Measurements from ENCODE around the gene SYT12. TPM values are rescaled to one million over a fixed set of nuclear protein-coding genes. Genes with fewer than 3 reads are reported as not detected.
"Not testable (repeated sequence)": the region's sequence is repeated elsewhere in the genome, so short reads cannot be mapped to it uniquely, and the experiment has no call there.

Gene SYT12
- total RNA-seq, 1 experiment from 2014 or later = not detected

GRCh38 chr11:66996609-66997273 is 26.2 kb upstream of the SYT12 start:
- peak; percentile 8 for DNase-seq (ENCODE audit: low read depth)

DNA sequence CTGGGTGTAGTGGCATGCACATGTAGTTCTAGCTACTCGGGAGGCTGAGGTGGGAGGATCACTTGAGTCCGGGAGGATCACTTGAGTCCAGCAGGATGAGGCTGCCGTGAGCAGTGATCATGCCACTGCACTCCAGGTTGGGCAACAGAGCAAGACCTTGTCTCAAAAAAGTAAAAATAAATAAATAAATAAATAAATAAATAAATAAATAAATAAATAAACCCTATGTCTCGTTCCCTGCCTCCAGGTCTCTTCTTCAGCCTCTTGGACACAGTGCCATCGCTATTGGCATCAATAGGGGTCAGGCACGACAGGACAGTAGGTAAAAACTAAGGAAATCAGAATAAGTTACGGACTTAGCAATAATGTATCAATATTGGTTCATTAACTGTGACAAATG is 23.4 kb upstream of the SYT12 start:
- DNase-seq (ENCODE audit: low read depth) = no peak

GRCh38 chr11:67001332-67001731 is 21.6 kb upstream of the SYT12 start:
- no peak for DNase-seq (ENCODE audit: low read depth)

DNA sequence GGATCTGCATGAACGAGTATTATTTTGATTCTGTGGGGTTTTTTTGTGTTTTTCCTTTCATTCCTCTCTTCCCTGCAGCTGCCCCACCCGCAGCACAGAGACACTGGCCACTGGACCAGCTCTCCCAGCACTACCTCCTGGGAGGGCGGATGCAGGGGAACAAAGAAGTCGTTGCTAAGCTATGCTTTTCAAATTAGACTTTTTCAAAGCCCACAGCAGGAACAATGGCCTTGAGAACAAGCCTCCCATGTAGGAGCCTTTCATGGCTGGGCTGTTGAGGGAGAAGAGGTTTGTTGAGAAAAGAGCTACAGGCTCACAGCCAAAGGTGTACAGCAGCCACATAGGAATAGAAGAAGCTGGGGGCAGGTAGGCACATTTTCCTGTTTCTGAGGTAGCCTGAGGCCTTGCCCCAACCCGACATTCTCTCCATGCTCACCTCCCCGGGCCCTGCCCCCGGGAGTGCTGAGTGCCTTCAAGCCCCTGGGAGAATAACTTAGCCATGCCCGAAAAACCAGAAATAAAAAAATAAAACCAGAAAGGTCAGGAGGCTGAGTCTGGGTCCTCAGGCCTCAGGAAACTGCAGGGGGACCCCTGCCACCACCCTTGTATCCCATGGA is 20.5 kb upstream of the SYT12 start:
- no peak for DNase-seq (ENCODE audit: low read depth)

DNA sequence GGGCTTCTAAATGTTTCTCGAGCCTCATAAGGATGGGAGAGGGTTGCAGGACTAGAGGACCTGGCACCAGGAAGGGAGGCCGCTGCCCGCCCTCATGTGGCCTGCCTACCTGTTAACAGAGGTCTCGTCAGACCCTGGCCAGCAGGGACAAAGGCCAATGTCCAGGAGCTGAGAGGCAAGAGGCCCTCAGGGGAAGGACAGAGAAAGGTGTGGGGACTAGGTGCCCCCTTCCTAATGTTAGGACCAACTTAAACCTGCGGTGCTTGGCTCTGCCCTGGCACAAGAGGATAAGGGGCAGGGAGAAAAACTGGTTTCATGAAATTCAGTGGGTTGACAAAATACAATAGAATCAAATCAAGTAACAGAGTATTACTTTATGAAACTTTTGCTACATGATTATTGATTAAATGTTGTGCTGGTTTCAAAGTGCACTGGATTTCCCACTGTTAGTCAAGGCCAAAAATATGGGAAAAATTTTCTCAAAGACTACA is 20.0 kb upstream of the SYT12 start:
- no peak for DNase-seq (ENCODE audit: low read depth)

GRCh38 chr11:67005200-67005599 is 17.7 kb upstream of the SYT12 start:
- not testable (repeated sequence) for DNase-seq (ENCODE audit: low read depth)

DNA sequence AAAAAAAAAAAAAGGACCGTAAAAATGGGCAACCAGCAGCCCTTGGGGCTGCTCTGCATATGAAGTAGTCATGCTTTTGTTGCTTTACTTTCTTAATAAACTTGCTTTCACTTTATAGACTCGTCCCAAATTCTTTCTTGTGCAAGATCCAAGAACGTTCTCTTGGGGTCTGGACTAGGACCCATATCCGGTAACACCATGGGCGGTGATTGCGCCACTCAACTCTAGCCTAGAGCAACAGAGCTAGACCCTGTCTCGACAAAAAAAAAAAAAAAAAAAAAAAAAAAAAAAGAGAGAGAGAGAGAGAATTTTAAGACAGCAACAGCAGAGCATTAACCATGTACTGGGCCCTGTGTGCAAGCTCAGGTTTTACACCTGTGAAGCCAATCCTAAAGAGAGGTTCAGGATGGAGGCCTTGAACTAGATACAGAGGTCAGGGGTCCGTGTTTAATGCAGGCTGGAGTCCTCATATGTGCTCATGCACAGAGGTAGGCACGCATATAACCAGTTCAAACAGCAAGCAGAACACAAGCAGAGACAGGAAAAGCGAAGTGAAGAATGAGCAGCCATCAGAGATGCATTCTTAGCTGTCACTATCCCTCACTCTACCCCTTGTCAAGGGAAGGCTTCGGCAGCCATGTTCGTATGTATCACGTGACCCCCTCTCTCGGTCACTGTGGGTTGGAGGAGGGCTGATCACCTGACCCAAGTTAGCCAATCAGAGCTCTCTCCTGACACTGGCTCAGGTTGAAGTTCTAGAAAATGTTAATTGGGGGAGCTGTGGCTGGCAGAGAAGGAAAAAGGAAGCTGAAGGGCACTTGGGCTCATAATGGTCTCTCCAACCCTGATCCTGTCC is 16.7 kb upstream of the SYT12 start:
- peak; percentile 41 for DNase-seq (ENCODE audit: low read depth)

DNA sequence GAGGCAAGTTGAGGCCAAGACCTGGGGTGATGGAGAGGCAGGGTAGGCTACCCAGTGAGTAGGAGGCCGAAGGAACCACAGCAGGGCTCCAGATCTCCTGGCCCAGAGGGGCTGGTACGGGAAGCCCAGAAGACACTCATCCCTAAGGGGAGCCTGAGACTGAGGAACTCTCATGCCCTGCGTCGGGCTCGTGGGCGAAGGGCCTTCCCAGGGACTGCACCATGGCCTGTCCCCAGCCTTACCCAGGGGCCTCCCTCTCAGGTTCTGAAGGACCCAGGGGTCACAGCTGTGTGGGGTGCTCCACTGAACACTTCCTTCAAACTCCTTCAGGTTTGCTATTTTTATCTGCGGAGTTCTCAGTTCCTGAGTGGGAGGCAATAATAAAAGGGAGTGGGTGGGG is 15.8 kb upstream of the SYT12 start:
- DNase-seq (ENCODE audit: low read depth) = no peak

DNA sequence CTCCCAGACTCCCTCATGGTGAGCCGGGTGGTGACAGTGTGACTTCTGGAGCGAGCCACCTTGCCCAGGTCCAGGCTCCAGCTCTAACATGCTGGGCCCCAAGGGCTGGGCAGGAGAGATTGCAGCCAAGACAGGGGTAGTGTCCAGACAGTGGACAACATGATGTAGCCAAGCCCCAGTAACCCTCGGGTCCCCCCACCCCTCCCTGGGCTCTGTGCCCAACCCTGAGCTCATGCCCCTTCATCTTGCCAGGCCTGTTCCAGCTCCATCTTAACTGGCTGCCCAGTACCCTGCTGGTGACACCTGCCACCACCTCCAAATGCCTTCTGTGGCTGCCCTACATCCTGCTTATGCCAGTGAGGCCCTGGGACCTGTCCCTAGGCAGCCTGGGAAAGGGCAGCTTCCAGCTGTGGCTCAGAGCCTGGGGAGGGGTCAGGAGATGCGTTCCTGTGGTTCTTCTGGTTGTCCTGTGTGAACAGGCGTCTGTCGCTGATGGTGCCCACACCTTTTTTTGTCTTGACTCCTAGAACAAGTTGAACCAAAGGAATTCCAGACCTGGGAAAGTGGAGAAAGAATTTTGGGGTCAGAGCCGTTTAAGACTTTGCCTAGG is 12.5 kb upstream of the SYT12 start:
- no peak for DNase-seq (ENCODE audit: low read depth)

DNA sequence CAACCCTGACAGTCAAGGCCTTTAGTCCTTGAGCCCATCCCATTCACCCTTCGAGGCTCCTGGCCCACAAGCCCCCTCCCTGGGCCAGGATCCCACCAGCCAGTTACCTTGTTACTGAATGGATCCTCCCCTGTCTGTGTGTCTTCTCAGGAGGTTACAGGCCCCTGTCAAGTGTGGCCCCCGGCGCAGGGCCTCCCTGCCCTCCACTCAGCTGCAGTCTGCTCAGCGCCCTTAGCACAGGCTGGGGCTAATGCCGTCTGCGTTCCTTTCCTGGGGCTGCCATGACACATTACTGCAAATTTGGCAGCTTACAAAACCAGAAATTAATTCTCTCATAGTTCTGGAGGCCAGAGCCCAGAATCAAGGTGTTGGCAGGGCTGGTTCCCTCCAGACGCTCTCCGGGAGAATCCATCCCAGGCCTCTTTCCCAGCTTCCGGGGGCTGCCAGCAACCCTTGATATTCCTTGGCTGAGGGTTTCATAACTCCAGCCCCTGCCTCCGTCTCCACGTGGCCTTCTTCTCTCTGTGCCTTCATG is 9.4 kb upstream of the SYT12 start:
- DNase-seq (ENCODE audit: low read depth) = no peak

- DNase-seq (ENCODE audit: low read depth) = no peak
Measured at GRCh38 chr11:67014343-67014742, 8.6 kb upstream of the SYT12 start.

- no peak for DNase-seq (ENCODE audit: low read depth)
Measured at GRCh38 chr11:67015048-67015447, 7.9 kb upstream of the SYT12 start.

GRCh38 chr11:67016550-67016949 is 6.4 kb upstream of the SYT12 start:
- DNase-seq (ENCODE audit: low read depth) = no peak

DNA sequence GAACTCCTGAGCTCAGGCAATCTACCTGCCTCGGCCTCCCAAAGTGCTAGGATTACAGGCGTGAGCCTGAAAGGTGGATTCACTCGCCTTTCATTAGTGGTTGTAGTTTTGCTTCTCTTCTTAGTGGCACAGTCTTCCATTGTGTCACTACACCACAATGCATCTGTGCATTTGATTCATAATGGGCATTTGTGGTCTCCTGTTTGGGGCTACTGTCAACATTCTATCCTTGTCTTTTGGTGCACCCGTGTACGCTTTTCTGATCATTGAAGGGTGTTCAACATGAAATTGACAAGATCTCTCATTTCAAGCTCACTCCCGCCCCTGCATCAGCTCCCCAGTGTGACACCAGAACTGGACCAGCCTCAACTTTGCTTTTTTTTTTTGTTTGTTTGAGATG is 2.0 kb upstream of the SYT12 start:
- no peak for DNase-seq (ENCODE audit: low read depth)

- peak; percentile 17 for DNase-seq (ENCODE audit: low read depth)
Measured at GRCh38 chr11:67022341-67022933, 497 bp upstream of the SYT12 start.

- no peak for DNase-seq (ENCODE audit: low read depth)
Measured at GRCh38 chr11:67023957-67024353, 1.0 kb downstream of the SYT12 start.

DNA sequence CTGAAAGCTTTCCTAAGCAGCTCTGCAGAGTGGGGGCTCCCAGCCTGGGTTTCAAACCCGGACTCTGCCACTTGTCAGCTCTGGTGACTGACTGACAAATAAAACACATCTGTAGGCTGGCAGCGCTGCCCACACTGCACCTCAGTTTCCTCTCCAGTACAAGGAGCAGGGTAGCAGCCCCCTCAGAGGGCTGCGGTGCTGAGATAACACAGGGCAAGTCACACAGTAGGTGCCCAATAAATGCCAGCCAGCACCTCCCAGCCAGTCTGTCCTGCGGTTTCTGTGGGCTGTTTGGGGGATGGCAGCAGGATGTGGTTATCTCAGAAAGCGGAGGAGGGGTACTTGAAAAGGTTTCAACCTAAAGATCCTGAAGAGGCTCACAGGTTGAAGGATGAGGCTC is 1.5 kb downstream of the SYT12 start:
- DNase-seq (ENCODE audit: low read depth) = no peak

DNA sequence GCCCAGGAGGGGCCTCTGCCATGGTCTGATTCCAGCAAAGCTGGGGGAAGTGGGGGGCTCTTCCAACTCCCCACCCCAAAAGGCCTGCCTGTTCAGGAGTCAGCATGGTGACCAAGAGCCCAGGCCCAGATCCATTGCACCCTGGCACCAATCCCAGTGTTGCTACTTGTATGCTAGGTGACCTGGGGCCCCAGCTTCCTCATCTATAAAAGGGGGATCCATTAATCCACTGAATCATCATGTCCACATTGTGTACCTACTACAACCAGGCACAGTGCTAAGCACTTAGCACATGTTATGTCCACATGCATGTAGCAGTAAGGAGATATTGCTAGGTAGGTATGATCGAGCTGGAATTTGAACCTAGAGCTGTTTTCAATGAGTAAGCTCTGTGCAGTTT is 2.0 kb downstream of the SYT12 start:
- DNase-seq (ENCODE audit: low read depth) = no peak

DNA sequence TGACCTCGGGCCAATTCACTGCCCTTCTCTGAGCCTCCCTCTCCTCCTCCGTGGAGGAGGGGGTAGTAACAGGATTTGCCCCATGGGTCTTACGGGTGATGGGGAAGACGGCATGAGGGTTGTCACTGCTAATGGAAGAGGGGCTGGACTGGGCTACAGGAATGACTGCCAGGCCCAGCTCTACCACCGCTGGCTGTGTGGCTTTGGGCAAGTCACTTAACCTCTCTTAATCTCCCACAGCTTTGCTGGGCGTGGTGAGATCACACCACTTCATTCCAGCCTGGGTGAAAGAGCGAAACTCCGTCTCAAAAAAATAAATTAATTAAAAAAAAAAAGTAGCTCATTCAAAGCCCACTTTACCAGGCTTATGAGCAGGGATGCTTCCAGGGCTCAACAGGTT is 2.8 kb downstream of the SYT12 start:
- no peak for DNase-seq (ENCODE audit: low read depth)

DNA sequence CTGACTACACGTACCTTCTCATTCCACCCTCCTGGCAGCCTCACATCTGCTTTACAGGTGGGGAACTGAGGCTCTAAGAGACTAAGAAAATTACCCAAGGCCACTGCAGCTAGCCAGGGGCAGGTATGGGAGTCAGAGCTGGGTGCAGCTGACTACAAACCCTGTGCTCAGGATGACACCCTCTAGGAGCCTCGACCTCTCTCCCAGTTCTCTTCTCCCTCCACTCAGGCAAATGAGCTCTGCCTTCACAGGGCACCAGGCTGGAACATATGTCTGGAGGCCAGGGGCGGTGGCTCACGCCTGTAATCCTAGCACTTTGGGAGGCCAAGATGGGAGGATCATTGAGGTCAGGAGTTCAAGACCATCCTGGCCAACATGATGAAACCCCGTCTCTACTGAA is 4.0 kb downstream of the SYT12 start:
- no peak for DNase-seq (ENCODE audit: low read depth)

DNA sequence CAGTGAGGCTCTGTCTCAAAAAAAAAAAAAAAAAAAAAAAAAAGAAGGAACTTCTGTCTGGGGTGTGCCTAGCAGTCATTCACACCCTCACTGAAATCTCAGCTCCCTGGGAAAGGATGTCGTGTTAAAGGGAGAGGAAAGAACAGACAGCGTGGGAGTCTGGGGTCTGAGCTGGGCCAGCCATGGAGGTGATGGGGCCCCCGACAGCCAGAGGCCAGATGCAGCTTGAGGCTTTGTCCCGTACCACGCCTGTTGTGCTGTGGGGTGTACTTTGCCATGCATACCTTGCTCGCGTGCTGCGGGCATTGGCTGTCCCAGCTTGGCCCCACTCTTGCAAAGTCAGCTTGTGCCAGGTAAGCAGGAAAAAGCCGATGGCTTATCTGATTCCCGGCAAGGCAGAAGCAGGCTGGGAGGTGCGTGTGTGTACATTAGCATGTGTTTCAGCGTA is 4.6 kb downstream of the SYT12 start:
- DNase-seq (ENCODE audit: low read depth) = no peak
